SU-DHL-6 (cell line): ENCODE results near the gene NTRK2.

Source experiments
- CTCF ChIP-seq: fragments of 200-600 bp; sonication (generic); IDR thresholded peaks from one replicate; pipeline ENCODE4 v1.5.1; 2017; ENCODE audit warnings: antibody characterized with exemption, mild to moderate bottlenecking, low read length, moderate library complexity; ENCODE audit not compliant: insufficient read depth, poor library complexity, severe bottlenecking
- EZH2phosphoT487 ChIP-seq: fragments of 200-600 bp; sonication (generic), shearing (Covaris generic); conservative IDR thresholded peaks from 2 replicates; pipeline ENCODE4 v1.6.1; 2018; ENCODE audit warnings: mild to moderate bottlenecking, antibody characterized with exemption, low read length, moderate library complexity, mixed read lengths

GRCh38 chr9:84823421-84824271 is 154.1 kb downstream of the NTRK2 start:
- no peak for TF ChIP-seq CTCF
- no peak for TF ChIP-seq EZH2phosphoT487
